ENCODE measurements around the gene CELA2A.

Gene CELA2A

DNA sequence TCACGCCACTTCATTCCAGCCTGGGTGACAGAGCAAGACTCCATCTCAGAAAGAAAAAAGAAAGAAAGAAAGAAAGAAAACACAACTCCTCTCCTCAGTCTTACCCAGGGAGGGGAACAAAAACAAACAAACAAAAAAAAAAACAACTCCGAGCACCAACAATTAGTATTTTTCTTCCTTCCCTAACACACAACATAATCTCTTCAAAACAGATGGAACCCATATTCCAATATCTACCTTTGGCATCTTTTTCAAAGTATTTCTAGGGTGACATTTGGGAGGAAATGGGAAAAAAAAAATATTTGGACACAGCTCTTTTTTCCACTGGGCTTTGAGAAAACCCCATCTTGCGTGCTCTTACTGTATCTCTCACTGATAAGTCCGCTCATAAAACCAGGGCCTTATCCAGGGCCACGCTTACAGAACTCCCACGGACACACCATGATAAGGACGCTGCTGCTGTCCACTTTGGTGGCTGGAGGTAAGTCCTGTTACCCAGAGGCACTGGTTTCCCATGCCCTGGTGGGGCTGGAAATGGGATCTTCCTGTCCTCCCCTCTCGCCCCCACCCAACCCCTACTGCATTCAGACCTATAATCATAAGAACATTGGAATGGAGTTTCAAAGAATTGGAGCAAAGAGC lies at the start of gene CELA2A:
CELA2A (plus strand) TSS at position 420 of the 642 bp plus-strand sequence; CDS start at position 442, 22 bp downstream.
- TF ChIP-seq, protein P1, sequence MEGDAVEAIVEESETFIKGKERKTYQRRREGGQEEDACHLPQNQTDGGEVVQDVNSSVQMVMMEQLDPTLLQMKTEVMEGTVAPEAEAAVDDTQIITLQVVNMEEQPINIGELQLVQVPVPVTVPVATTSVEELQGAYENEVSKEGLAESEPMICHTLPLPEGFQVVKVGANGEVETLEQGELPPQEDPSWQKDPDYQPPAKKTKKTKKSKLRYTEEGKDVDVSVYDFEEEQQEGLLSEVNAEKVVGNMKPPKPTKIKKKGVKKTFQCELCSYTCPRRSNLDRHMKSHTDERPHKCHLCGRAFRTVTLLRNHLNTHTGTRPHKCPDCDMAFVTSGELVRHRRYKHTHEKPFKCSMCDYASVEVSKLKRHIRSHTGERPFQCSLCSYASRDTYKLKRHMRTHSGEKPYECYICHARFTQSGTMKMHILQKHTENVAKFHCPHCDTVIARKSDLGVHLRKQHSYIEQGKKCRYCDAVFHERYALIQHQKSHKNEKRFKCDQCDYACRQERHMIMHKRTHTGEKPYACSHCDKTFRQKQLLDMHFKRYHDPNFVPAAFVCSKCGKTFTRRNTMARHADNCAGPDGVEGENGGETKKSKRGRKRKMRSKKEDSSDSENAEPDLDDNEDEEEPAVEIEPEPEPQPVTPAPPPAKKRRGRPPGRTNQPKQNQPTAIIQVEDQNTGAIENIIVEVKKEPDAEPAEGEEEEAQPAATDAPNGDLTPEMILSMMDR (IDR thresholded peaks at IDR 0.05): no peak

- TF ChIP-seq, protein P1 (IDR thresholded peaks at IDR 0.05): no peak
Measured at GRCh38 chr1:15407580-15407979, 49.0 kb upstream of the CELA2A start.

DNA sequence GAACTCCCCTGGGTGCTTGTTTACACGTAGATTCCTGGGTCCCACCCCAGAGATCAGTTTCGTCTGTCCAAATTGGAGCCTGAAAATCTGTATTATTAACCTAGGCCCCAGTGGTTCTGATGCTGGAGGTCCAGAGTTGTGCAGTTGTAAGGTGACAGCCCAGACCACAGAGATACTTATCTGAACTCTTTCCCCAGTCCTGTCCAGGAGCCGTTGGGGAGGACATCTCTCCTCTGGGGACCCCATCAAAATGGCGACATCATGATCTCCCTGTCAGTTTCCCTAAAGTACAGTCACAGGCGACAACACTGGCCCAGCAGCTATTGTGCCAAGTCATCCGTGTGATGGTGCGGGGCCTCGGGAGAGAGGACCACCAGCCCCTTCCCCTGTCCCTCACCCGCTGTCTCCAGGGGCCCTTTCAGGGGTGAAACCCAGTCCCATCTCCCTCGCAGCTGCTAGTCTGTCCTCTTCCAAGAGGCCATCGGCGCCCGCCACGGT lies 47.6 kb upstream of the CELA2A start:
- TF ChIP-seq, protein P1 (IDR thresholded peaks at IDR 0.05): no peak

GRCh38 chr1:15409388-15410222 lies 46.9 kb upstream of the CELA2A start, which contains the start of gene EFHD2:
Gene EFHD2 (plus strand): TSS chr1:15409888. CDS start chr1:15409972, 84 bp downstream.
- TF ChIP-seq, protein P1 (IDR thresholded peaks at IDR 0.05): no peak

GRCh38 chr1:15410223-15410883 lies 46.2 kb upstream of the CELA2A start:
- TF ChIP-seq, protein P1 (IDR thresholded peaks at IDR 0.05): no peak

- TF ChIP-seq, protein P1 (IDR thresholded peaks at IDR 0.05): no peak
Measured at GRCh38 chr1:15410884-15411245, 45.7 kb upstream of the CELA2A start.

GRCh38 chr1:15411593-15412137 lies 44.9 kb upstream of the CELA2A start:
- TF ChIP-seq, protein P1 (IDR thresholded peaks at IDR 0.05): no peak

Data from LNCAP (cell line).